Measurements from ENCODE around the gene PCDH17.

Gene PCDH17

GRCh38 chr13:57724486-57725272 lies 93.1 kb downstream of the PCDH17 start:
- DNase-seq (ENCODE audit: low read depth in 4 of 4, low spot score in 1 of 4), result no peak

- no peak for DNase-seq (ENCODE audit: low read depth in 4 of 4, low spot score in 1 of 4)
Measured at GRCh38 chr13:57725480-57725879, 93.9 kb downstream of the PCDH17 start.

GRCh38 chr13:57726981-57727380 lies 95.4 kb downstream of the PCDH17 start:
- no peak for DNase-seq (ENCODE audit: low read depth in 4 of 4, low spot score in 1 of 4)

GRCh38 chr13:57734306-57734705 lies 102.8 kb downstream of the PCDH17 start:
- no peak for DNase-seq (ENCODE audit: low read depth in 4 of 4, low spot score in 1 of 4)

GRCh38 chr13:57739089-57739488 lies 107.5 kb downstream of the PCDH17 start:
- no peak for DNase-seq (ENCODE audit: low read depth in 4 of 4, low spot score in 1 of 4)

GRCh38 chr13:57739543-57740190 lies 108.1 kb downstream of the PCDH17 start:
- DNase-seq (ENCODE audit: low read depth in 4 of 4, low spot score in 1 of 4), result no peak

- DNase-seq (ENCODE audit: low read depth in 4 of 4, low spot score in 1 of 4), result no peak
Measured at GRCh38 chr13:57740719-57741118, 109.2 kb downstream of the PCDH17 start.

GRCh38 chr13:57748096-57748495 lies 116.6 kb downstream of the PCDH17 start:
- no peak for DNase-seq (ENCODE audit: low read depth in 4 of 4, low spot score in 1 of 4)

- DNase-seq (ENCODE audit: low read depth in 4 of 4, low spot score in 1 of 4), result no peak
Measured at GRCh38 chr13:57760951-57761350, 129.4 kb downstream of the PCDH17 start.

GRCh38 chr13:57763689-57764088 lies 132.1 kb downstream of the PCDH17 start:
- DNase-seq (ENCODE audit: low read depth in 4 of 4, low spot score in 1 of 4), result no peak
